Calu3 (cell line): Measurements from ENCODE around the gene NCAN. TPM values are rescaled to one million over a fixed set of nuclear protein-coding genes. Genes with fewer than 3 reads are reported as not detected.

Source experiments
- BruUV-seq: library from RNA; stranded (reverse); fragments of 400-500 nt; replicated peaks from 2 replicates; lab custom pipeline; 2021; lab: Mats Ljungman, UMichigan
- CTCF ChIA-PET: fragments of 300-600 bp; sonication (Branson Sonifier 250); formaldehyde crosslinking; loops from one replicate; lab custom pipeline; 2022; ENCODE audit warnings: antibody characterized with exemption; lab: Charles Lee
- DNase-seq: peaks from one replicate; pipeline ENCODE4 v3.0.0; 2022
- H3K27ac Mint-ChIP-seq: one replicate; pipeline ENCODE4 v1.8.0; 2022; ENCODE audit warnings: mixed read lengths; ENCODE audit not compliant: unreplicated experiment
- H3K27me3 Mint-ChIP-seq: one replicate; pipeline ENCODE4 v1.8.0; 2022; ENCODE audit warnings: mixed read lengths; ENCODE audit not compliant: unreplicated experiment
- H3K36me3 Mint-ChIP-seq: one replicate; pipeline ENCODE4 v1.8.0; 2022; ENCODE audit warnings: mild to moderate bottlenecking, moderate library complexity, mixed read lengths; ENCODE audit not compliant: insufficient read depth, unreplicated experiment
- H3K4me1 Mint-ChIP-seq: one replicate; pipeline ENCODE4 v1.8.0; 2022; ENCODE audit warnings: mild to moderate bottlenecking, low read depth, mixed read lengths; ENCODE audit not compliant: unreplicated experiment
- H3K4me3 Mint-ChIP-seq: one replicate; pipeline ENCODE4 v1.8.0; 2022; ENCODE audit warnings: mild to moderate bottlenecking, low read depth, moderate library complexity, mixed read lengths; ENCODE audit not compliant: unreplicated experiment
- H3K9me3 Mint-ChIP-seq: one replicate; pipeline ENCODE4 v1.8.0; 2022; ENCODE audit warnings: low read depth, mixed read lengths; ENCODE audit not compliant: unreplicated experiment
- intact Hi-C: fragments of 100-400 bp; cut with micrococcal nuclease; formaldehyde crosslinking; loops from one replicate; pipeline ENCODE4 v1.10.0; 2022; ENCODE audit not compliant: unreplicated experiment
- total RNA-seq: library from RNA; stranded (reverse); gene quantifications from 2 replicates; pipeline ENCODE4 v1.2.3, GENCODE V29; 2022
- TF ChIP-seq, protein P1 (sequence below): fragments of 200-600 bp; IDR thresholded peaks from one replicate; pipeline ENCODE4 v1.8.0; 2022; ENCODE audit warnings: antibody characterized with exemption; ENCODE audit not compliant: unreplicated experiment

The NCAN gene
- total RNA-seq, 1 experiment from 2014 or later = not detected

DNA sequence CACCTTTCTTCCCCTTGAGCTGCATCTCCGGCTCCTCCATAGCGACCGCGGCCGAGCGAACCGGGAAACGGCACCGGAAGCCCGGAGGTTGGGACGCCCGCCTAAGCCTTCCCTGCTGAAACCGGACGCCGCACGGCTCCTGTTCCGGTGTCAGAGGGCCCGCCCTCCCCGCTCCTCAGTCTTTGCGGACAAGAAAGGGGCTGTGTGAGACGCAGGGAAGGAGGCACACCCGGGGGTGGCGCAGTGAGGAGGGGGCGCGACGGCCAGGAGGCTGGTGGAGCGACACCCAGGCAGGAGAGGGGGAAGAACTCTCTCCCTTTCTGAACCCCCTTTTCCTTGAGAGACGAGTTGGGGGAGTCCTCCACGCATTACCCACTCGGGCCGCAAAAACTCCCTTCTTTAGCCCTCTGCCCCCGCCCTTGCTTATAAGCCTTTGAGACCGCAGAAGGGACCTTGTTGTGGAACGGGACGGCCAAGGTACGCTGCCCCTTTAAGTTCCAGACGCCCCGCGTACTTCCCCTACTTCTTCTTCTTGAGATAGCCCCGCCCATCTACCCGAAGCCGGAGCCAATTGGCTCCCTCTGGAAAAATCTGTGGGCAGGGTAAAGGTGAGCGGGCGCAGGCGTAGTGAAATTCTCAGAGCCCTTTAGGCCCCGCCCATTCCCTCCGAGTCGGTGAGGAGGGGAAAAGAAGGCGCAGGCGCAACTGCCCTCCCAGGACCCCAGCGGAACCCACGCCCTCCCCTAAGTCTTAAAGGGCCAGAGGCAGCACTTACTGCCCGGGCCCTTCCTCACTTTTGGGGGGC lies 19.5 kb upstream of the NCAN start, which contains the start of the genes BORCS8 and RFXANK:
Gene BORCS8, minus strand, starts transcription at position 75 of the 805 bp plus-strand sequence. Its CDS starts 35 bp downstream, at position 40.
Gene RFXANK, plus strand, starts transcription at position 181 of the 805 bp plus-strand sequence. CDS start 1,689 bp downstream, outside the sequence.
- DNase-seq = peak; percentile 95
- no peaks in the 10 kb centered on the region for H3K9me3 Mint-ChIP-seq
- H3K4me1 Mint-ChIP-seq = peaks cover 6% of the 10 kb centered on the region
- peak within 1 kb of the TSS; percentile 77 for H3K27ac Mint-ChIP-seq
- CTCF ChIA-PET = interaction anchor here (0.6 to 1.1 kb wide), 3 partner anchors 11 to 127 kb away, joined by 3 to 5 read pairs (median 4); partner anchors contain the start of gene NR2C2AP
- no TSS peak for BruUV-seq
- H3K27me3 Mint-ChIP-seq = no peaks in the 10 kb centered on the region
- TF ChIP-seq, protein P1, sequence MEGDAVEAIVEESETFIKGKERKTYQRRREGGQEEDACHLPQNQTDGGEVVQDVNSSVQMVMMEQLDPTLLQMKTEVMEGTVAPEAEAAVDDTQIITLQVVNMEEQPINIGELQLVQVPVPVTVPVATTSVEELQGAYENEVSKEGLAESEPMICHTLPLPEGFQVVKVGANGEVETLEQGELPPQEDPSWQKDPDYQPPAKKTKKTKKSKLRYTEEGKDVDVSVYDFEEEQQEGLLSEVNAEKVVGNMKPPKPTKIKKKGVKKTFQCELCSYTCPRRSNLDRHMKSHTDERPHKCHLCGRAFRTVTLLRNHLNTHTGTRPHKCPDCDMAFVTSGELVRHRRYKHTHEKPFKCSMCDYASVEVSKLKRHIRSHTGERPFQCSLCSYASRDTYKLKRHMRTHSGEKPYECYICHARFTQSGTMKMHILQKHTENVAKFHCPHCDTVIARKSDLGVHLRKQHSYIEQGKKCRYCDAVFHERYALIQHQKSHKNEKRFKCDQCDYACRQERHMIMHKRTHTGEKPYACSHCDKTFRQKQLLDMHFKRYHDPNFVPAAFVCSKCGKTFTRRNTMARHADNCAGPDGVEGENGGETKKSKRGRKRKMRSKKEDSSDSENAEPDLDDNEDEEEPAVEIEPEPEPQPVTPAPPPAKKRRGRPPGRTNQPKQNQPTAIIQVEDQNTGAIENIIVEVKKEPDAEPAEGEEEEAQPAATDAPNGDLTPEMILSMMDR = no peak
- intact Hi-C loops = loop anchor here (1.0 kb wide), 1 partner anchor 11 kb away; the partner anchor contains the start of gene NR2C2AP
- peak within 1 kb of the TSS; percentile 86 for H3K4me3 Mint-ChIP-seq
- H3K36me3 Mint-ChIP-seq = peaks cover 41% of the 10 kb centered on the region

- BruUV-seq = TSS peak; percentile 70
- H3K4me3 Mint-ChIP-seq = peak overlapping the region; percentile 86
- intact Hi-C loops = loop anchor here (1.0 kb wide), 1 partner anchor 10 kb away; the partner anchor contains the start of gene NR2C2AP
- TF ChIP-seq, protein P1 = no peak
- no peak for DNase-seq
- H3K36me3 Mint-ChIP-seq = peaks cover 46% of the 10 kb centered on the region
- CTCF ChIA-PET = interaction anchor here (0.6 to 1.1 kb wide), 2 partner anchors 10 to 38 kb away, joined by 3 to 4 read pairs; partner anchors contain the start of gene NR2C2AP
- no peaks in the 10 kb centered on the region for H3K9me3 Mint-ChIP-seq
- peaks cover 6% of the 10 kb centered on the region for H3K4me1 Mint-ChIP-seq
- no peaks in the 10 kb centered on the region for H3K27me3 Mint-ChIP-seq
- H3K27ac Mint-ChIP-seq = peak overlapping the region; percentile 77
These were observed 18.8 kb upstream of the NCAN start for GRCh38 chr19:19192910-19193423.

GRCh38 chr19:19193926-19194325 lies 17.8 kb upstream of the NCAN start:
- no peaks in the 10 kb centered on the region for H3K9me3 Mint-ChIP-seq
- peaks cover 52% of the 10 kb centered on the region for H3K36me3 Mint-ChIP-seq
- no TSS peak for BruUV-seq
- H3K4me3 Mint-ChIP-seq = peak overlapping the region; percentile 86
- DNase-seq = no peak
- H3K4me1 Mint-ChIP-seq = peaks cover 6% of the 10 kb centered on the region
- TF ChIP-seq, protein P1 = no peak
- CTCF ChIA-PET = no interaction called here
- no peak overlapping the region for H3K27ac Mint-ChIP-seq
- intact Hi-C loops = no loop called here
- H3K27me3 Mint-ChIP-seq = no peaks in the 10 kb centered on the region
